ENCODE measurements around the gene TMEM52.

The TMEM52 gene

GRCh38 chr1:1914101-1914970, 4.7 kb downstream of the TMEM52 start:
- DNase-seq, result no peak

DNA sequence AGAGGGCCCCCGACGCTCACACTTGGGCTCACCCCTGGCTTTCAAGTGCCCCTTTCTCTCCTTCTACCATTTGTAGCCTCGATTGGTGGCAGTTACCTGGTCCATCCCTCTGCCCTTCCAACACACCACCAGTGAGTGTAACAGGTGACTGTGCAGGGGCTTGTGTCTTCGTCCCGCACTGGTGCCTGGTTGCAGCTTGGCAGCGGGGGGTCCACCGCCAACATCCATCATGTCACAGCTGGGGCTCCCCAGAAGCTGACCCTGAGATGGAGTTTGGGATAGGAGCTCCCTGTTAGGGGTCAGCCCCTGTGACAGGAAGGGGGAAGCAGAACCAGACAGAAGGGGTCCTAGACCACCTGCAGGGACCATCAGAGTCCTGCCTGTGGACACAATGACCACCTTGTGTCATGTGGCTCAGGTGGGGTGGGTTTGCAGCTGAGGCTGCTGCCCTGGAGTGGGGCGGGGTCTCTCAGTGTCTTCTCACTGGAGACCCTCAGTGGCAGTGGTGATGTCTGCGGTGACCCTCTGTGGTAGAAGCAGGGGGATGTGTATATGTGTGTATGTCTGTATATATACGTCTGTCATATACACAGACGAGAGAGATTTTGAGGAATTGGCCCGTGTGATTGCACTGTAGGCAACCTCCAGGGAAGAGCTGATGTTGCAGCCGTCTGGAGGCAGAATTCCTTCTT, 7.6 kb downstream of the TMEM52 start:
- no peak for DNase-seq

- no peak for DNase-seq
Observed at GRCh38 chr1:1910651-1911331, 8.3 kb downstream of the TMEM52 start.

DNA sequence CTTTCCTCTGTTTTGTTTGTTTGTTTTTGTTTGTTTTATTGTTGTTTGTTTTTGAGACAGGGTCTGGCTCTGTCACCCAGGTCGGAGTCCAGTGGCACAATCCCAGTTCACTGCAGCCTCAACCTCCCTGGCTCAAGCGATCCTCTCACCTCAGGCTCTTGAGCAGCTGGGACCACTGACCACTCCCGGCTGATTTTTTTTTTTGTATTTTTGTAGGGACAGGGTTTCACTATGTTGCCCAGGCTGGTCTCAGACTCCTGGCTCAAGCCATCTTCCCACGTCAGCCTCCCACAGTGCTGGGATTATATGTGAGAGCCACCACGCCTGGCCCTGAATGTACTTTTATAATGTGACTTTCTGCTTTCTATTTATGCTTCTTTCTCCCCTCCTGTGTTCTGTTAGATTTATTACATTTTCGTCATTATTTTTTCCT, 9.0 kb downstream of the TMEM52 start:
- no peak for DNase-seq

- DNase-seq, result no peak
Observed at GRCh38 chr1:1908506-1908791, 10.6 kb downstream of the TMEM52 start.

DNA sequence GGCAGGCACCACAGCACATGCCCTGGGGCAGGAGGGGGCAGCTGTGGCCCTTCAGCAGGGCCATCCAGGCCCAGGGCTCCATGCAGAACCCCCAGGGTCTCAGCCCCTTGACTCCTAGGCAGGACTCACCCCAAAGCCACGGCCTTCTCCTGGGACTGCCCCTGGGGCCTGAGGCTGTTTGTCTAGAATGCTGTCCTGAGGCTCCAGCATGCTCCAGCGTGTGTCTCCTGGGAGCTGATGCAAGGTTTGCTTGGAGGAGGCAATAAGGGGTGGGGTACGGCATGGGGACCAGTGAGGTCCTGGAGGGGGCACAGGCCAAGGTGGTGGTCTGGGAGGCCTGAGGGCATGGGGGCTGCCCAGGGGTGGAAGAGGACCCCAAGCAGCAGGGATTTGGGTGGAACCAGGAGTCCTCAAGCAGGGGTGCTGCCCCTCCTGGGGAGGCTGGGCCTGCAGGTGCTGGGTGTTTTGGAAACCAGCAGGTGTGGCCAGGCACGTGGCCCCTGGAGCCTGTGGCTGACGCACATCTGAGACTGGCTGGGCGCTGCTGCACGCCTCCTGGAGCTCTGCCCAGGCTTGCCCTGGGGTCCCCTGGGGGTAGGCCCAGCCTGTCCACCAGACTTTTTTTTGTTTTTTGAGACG, 11.9 kb downstream of the TMEM52 start:
- peak in 1 of 2 experiments; percentile 20 for DNase-seq

DNA sequence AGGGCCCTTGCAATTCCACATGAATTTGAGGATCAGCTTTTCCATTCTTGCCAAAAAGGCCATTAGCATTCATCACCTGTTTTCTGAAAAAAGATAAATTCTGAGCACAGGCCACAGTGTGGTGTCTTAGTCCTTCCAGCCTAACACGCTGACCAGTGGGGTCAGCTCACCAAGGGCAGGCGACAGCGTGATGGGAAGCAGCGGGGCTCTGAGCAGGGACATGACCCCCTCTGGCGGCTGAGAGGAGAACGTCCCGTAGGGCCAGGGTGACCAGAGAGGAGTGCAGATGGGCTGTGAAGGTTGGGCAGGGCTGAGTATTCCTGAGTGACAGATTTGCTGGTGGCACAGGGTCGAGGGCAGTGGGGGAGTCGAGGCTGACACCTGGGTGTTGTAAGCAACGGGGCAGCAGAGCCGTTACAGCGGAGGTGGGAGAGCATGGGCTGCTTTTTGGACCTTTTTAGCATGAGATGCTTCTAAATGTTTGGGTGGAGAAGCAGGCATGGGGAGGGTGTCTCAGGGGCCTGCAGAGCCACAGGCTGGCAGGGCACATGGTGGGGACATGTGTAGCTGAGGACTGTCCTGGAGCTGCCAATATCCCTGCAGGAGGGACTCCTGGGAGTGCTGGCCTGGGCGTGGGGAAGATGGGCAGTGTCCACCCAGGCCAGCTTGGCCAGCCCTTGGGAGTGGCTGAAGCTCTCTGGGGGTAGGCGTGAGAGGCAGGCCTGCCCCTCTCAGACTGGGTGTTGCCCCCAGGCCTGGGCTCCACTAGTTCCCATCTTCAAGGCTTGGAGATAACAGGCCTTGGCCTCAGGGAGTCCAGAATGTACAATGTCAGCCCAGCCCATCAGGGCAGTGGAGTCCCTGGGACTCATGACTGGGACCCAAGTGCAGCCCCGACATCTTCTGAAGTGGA, 12.6 kb downstream of the TMEM52 start:
- DNase-seq, result peak; percentile 36 to 42

GRCh38 chr1:1903224-1903623, 15.9 kb downstream of the TMEM52 start:
- DNase-seq, result no peak

GRCh38 chr1:1901641-1902294, 17.3 kb downstream of the TMEM52 start:
- no peak for DNase-seq

- no peak for DNase-seq
Observed at GRCh38 chr1:1900883-1901640, 18.0 kb downstream of the TMEM52 start.

- DNase-seq, result no peak
Observed at GRCh38 chr1:1899967-1900327, 19.1 kb downstream of the TMEM52 start.

- DNase-seq, result no peak
Observed at GRCh38 chr1:1899266-1899966, 19.7 kb downstream of the TMEM52 start.

DNA sequence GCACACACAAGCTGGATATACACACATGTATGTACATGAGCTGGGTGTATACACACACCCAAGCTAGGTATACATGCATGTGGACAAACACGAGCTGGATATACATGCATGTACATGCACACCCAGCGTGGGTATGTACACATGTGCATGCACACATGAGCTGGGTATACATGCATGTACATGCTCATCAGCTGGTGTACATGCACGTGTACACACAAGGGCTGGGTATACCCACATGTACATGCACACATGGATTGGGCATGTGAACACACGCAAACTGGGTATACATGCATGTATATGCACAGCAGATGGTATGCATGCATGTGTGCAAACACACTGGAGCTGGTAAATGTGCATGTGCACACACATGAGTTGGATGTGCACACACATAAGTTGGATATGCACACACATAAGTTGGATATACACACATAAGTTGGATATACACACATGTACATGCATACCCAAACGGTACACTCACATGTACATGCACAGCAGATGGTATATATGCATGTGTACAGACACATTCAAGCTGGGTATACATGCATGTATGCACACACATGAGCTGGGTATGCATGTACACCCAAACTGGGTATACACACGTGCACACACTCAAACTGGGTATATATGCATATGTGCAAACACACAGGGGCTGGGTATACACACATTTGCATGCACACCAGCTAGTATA, 20.7 kb downstream of the TMEM52 start:
- no peak for DNase-seq

DNA sequence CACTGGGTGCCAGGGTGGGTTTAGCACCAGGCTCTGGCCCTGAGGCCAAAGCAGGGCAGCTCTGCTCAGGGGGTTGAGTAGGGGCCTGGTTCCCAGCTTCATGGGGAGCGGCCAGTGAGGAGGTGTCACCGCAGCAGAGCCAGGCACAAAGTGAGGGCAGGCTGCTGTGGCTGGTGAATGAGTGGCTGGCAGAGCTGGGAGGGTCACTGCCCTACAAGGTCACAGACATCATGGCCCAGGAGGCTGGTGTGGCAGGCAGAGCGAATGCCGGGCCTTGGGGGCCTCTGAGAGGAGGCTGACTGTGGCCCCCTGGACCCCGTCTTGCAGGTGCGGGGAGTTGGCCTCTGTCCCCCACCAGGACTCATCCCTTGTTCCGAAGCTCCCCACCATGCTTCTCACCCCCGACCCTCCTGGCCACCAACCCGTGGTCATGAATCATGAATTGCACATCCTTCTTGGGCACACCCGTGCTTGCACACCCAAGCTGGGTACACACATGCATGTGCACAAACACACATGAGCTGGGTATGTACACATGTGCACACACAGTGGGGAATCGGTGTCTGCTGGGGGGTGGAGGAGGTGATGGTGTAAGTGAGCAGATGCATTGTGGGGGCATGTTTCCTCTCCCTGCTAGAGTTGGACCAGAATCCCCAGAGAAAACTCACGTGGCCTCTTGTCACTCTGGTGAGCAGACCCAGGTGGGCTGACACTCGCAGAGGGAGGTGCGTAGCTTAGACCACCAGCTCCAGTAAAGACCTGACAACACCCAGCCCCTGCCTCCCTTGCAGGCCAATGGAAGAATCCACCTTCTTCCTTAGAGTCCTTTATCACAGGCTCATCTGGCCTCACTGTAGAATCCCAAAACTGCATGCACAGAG, 23.4 kb downstream of the TMEM52 start:
- no peak for DNase-seq

GRCh38 chr1:1895060-1895418, 24.0 kb downstream of the TMEM52 start:
- DNase-seq, result no peak

DNA sequence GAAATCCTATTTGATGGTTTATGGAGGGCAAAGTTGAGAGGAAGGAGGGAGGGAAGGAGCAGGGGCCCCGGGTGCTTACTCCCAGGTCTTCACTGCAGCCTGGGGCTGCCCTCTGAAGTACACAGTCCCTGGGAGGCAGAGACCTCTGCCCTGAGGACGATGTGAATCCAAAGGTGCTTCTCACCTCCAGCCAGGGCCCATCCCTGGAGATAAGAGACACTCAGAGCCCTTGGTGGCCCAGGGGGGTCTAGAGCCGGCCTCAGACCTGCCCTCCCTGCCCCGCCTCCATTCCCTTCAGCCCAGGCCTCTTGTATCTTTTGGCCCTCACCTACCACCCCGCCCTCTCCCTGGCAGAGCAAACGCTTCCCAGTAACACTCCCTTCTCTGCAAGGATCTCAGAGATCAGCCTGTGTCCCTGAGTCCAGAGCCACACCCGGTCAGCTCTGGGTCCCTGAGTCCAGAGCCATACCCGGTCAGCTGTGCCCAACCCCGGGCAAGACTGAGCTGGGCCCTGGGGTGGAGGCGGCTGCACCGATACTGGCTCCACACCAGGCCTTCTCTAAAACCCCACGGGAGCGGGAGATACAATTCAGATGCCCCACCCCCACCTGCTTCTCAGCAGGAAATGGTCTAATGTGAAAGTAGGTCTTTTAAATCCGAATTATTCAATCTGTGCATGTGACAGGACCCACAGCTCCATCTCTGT, 24.6 kb downstream of the TMEM52 start:
- DNase-seq, result no peak

GRCh38 chr1:1893997-1894353, 25.1 kb downstream of the TMEM52 start:
- no peak for DNase-seq

DNA sequence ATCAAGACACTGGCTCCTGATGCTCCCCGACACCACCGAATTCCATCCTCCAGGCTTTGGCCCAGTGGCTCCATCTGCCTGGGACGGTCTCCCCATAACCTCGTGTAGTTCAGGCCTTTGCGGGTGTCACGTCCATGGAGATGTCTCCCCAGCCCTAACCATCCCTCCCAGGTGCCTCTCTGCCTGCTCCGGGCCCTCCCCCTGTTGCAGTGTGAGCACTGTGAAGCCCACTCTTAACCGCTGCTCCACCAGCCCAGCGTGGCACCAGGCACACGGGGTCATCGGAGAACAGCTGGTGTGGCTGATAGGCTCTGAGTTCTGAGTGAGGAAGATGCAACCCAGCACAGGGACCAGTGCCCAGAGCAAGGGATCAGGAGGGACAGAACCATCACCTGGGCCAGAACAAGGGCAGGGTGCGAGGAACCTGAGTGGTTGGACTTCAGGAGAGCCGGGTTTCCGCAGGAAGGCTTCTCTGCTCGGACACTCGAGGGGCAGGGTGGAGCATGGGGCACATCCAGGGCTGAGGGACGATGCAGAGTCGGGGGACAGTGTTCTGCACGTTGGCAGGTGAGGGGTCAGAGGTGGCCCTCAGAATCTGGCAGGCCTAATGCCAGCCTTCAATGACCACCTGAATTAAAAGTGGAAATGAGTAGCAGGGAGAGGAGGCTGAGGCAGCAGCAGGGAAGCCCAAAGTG, 25.6 kb downstream of the TMEM52 start:
- DNase-seq, result no peak

Measured in NCI-H2081 (cell line).